HFF-Myc (cell line): ENCODE measurements around the gene ARRB1.

Source experiments
- DNase-seq: peaks from one replicate; pipeline ENCODE4 v3.0.0-alpha.2; 2011; ENCODE audit warnings: low read depth; ENCODE audit errors: extremely low read depth
- H3K4me3 ChIP-seq: replicated peaks from 2 replicates; pipeline ENCODE4 v1.5.1; 2011; ENCODE audit warnings: low read depth, mild to moderate bottlenecking, control low read depth, low read length
- CTCF ChIP-seq: IDR thresholded peaks from 2 replicates; pipeline ENCODE4 v1.5.1; 2012; ENCODE audit warnings: mild to moderate bottlenecking, low read depth, low read length, control low read depth; ENCODE audit errors: missing control alignments

The ARRB1 gene

GRCh38 chr11:75298976-75299260 is 52.5 kb downstream of the ARRB1 start:
- DNase-seq: no peak
- TF ChIP-seq CTCF: no peak
- no peak overlapping the region for H3K4me3 ChIP-seq

- no peak for DNase-seq
These were observed 53.1 kb downstream of the ARRB1 start for GRCh38 chr11:75298191-75298975.

GRCh38 chr11:75293903-75294302 is 57.6 kb downstream of the ARRB1 start:
- H3K4me3 ChIP-seq: no peak overlapping the region
- TF ChIP-seq CTCF: no peak
- DNase-seq: no peak

More at GRCh38 chr11:75298191-75298975, 53.1 kb downstream of the ARRB1 start:
- no peak overlapping the region for H3K4me3 ChIP-seq
- no peak for TF ChIP-seq CTCF

GRCh38 chr11:75292943-75293342 is 58.5 kb downstream of the ARRB1 start:
- DNase-seq: no peak
- H3K4me3 ChIP-seq: no peak overlapping the region
- TF ChIP-seq CTCF: no peak

DNA sequence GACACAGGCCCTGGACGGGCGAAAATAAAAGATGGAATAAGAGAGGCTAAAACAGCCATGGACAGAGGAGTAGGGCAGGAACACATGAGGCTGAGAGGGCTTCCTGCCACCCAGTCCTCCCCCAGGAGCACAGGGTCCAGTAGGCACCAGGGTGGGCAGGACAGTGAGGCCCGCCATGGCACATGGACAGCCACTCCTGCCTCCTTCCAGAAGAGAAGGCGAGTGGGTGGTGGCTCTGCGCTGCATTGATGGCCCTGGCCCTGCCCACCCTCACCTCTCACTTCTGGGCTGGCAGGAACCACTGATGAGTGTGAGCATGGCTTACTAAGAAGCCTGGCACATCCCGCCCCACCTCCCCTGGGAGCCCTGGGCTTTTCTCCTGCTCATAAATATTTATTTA is 59.7 kb downstream of the ARRB1 start:
- H3K4me3 ChIP-seq: no peak overlapping the region
- TF ChIP-seq CTCF: no peak
- no peak for DNase-seq

GRCh38 chr11:75289919-75290318 is 61.5 kb downstream of the ARRB1 start:
- TF ChIP-seq CTCF: no peak
- no peak overlapping the region for H3K4me3 ChIP-seq
- DNase-seq: no peak

- H3K4me3 ChIP-seq: no peak overlapping the region
- DNase-seq: no peak
- no peak for TF ChIP-seq CTCF
These were observed 62.0 kb downstream of the ARRB1 start for GRCh38 chr11:75289511-75289760.
